Measurements from ENCODE around the gene SIGLECL1.

Gene SIGLECL1

DNA sequence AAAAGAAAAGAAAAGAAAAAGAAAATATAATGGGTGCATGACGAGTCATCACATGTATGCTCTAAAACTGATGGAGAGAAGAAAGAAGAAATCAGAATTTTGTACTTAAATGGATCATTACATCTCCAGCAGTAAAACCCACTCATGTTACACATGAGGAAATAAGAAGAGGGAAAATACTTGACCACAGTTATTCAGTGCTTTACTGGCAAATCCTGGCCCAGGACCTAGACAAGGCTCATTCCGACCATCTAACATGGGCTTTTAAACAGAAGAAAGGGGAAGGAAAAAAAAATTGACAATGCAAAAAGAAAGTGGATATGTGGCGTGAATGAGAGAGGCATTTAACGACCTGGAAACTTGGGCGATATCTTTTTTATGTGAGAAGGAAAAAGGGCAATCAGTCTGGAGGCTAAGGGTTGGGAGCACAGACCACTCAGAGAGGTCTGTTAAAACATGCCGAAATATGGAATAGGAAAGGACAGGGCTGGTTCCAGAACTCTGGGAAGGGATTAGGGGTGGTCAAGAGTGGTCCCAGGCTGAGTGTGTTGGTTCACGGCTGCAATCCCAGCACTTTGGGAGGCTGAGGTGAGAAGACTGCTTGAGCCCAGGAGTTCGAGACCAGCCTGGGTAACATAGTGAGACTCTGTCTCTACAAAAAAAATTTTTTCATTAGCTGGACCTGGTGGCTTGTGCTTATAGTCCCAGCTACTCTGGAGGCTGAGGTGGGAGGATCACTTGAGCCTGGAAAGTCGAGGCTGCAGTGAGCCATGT is 1.6 kb downstream of the SIGLECL1 start:
- no peak for DNase-seq (ENCODE audit: low spot score)

DNA sequence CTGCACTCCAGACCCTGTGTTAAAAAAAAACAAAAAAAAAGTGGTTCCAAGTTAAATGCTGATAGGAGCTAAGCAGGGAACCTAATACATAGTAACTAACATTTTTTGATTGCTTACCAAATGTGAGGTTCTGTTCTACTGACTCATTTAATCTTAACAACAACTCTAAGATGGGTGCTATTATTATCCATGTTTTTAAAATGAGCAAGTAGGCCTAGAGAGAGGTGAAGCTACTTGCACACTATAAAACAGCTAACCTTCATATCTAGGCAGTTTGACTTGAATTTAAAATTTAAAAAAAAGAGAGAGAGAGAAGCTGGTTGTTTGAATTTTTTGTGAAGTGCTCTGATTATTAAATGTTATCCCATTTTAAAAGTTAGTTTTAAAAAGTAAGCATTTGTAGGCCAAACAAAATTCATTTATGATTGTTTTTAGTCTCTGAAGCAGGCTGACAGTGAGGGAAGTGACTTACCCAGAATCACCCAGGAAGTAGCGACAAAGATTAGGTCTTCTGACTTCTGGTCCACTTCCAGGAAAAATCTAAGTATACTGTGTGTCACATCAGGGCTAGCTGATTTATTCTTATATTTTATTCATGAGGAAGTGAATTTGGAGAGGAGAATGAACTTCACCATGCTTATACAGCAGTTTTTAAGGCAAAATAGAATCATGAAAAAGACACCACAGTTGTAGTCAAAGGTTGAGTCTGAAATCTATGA is 2.4 kb downstream of the SIGLECL1 start:
- no peak for DNase-seq (ENCODE audit: low spot score)

DNA sequence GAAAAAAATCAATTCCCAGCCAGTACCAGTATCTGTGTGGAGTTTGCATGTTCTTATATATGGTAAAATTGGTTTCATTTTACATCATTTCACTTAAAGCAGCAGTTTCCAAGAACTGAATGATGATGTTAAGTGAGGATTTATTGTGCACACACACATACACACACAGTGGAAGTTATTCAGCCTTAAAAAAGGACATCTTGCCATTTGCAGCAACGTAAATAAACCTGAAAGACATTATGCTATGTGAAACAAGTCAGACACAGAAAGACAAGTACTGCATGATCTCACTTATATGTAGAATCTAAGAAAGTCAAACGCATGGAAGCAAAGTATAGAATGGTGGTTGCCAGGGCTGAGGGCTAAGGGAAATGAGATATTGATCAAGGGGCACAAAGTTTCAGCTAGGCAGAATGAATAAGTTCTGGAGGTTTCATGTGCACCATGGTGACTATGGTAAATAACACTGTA is 5.3 kb downstream of the SIGLECL1 start:
- DNase-seq (ENCODE audit: low spot score), result no peak

DNA sequence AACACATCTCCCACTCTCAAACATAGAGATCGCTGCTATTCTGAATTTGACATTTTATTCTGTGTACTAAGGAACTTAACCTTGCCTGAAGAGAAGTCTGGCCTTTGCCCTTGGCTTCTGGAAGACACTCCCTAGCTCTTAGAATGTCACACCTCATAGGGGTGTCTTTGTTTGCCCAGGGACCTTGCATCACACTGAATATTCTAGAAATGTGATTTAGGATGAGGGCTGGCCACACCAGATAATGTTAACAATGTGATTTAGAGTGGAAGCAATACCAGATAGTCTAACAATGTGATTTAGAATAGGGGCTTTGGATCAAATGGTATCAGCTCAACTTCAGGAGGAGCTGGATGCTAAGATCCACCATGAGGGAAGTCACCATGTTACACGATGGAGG is 6.6 kb downstream of the SIGLECL1 start:
- no peak for DNase-seq (ENCODE audit: low spot score)

DNA sequence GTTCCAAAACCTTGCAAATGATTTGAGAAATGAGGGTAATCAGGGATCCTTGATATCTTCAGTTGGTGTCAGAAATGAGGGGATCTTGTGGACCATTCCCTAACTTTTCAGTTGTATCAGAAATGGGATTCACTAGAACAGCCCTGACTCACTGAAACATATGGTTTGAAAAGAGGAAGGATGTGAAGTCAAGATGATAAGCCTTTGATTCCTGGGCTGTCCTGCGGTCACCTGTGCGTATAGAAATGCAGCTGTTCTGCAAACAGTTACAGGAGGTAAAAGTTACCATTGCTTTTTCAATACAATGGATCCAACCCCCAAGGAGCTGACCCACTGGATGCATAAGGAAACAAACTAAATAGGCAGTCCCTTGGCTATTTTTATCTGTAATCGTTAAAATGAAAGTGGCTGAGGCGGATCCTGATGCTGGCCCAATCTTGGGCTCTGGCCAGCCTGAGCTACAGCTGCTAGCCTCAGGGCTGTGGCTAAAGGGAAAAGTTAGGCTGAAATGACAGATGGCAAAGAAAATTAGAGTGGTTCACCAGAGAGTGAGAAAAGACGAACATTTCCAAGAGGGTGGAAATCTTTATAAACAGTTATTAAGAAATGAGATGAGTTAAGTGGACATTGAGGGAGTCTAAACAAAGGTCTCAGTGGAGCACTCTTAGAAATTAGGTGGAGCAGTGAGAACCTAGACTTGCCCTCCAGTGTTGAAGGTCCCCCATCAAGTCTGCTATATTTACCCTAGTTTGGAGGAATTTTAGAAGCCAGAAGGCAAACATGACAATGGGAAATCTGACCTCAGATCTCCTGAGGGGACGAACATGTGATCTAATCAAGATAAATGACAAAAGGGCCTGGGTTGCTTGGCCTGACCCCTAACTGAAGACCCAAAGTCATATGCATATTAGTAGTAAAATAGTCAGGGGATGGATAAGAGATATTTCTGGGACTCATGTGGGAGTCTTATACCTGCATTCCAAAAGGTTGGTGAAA is 7.6 kb downstream of the SIGLECL1 start:
- no peak for DNase-seq (ENCODE audit: low spot score)

DNA sequence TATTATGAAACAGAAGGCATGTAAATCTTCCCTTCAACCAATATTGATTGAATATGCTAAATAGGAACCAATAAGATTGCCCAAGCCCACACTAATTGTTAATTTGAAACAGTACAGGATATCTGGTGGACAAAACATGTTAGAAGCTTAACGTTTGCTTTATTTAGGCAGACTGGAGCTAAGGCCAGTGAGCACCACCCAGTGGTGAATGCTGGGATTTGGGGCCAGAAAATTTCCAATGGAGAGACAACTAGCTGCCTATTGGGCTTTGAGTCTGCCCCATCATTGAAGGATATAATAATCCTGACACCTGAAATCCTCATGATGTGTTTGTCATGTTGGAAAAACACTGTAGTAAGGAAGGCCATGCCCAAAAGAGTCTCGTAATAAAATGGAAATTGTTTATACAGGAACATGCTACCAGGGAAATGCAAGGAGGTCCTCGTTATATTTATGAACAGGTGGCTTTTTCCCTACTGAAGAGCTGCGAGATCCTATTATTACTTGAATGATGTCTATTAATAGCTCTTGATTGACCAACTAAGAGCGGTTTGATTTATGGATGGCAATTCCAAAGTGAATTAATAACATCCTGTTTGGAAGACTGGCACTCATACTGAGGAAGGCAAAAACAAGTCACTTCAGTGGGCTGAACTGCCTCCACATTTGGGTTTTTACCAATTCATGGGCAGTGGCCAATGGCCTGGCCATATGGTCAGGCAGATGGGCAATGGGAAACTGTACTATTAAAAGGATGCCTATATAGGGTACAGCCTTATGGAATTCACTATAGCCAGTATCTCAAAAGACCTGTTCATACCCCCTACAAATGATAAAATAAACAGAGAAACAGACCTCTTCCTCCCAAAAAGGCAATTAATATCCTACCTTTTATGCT is 8.7 kb downstream of the SIGLECL1 start:
- DNase-seq (ENCODE audit: low spot score), result peak; percentile 9

DNA sequence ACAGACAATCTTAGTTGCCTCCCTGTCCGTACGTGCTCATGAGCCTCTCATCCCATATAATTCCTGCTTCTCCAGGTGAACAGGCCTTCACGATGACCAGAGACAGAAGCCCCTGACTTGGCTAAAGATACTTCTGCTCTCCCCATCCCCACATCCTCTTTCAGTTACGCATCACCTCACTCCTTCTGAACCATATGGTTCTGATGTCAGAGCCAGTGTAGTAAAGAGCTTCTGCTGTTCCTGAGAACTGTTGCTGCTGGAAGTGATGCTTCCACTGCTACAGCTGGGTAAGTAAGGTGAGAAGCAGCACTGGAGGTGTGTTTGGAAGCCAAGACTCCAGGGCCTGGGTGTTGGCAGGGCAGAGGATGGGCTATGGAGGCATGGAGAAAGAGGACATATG is 12.9 kb downstream of the SIGLECL1 start:
- no peak for DNase-seq (ENCODE audit: low spot score)

DNA sequence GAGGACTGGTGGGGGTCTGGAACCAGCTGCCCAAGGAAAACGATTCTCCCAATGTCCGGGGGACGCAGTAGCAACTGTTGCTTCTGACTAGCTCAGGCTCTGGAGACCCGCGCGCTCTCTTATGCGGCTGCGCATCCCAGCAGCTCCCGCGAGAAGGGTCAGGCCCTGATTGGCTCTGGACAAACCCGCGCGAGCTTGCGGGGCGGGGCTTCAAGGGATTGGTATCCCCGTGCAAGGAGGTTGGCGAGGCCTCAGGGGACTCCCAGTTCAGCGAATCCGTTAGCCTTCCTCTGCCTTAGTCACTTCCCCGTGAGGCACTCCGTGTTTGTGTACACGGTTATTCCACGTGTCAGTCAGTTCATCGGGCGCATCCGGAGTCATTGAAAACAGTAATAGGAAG is 20.2 kb downstream of the SIGLECL1 start:
- DNase-seq (ENCODE audit: low spot score), result no peak

DNA sequence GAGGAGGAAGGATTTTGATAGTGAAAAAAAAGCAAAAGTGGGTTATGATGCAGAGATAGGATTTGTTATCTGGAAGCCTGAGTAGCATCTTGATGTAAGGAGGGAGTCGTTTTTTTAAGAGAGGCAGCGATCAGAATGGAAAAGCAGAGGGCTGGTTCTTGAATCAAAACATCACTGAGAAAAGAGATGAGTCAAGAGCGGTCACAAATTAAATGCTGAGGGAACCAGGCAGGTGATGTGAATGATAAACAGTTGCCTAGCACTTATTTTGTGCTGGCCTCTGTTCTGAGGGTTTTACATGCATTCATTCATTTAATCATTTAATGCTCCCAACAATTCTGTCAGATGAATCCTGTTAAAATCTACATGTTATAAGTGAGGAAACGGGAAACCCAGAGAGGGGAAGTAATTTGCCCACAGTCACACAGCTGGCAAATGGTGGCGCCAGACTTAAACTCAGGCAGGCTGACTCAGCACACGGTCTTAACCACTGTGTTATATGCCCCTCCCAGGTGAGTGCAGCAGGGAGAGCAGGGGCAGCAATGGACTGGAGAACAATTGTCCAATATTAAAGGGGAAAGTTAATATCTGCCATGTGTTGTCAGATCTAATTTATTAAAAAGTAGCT is 21.4 kb downstream of the SIGLECL1 start:
- no peak for DNase-seq (ENCODE audit: low spot score)

DNA sequence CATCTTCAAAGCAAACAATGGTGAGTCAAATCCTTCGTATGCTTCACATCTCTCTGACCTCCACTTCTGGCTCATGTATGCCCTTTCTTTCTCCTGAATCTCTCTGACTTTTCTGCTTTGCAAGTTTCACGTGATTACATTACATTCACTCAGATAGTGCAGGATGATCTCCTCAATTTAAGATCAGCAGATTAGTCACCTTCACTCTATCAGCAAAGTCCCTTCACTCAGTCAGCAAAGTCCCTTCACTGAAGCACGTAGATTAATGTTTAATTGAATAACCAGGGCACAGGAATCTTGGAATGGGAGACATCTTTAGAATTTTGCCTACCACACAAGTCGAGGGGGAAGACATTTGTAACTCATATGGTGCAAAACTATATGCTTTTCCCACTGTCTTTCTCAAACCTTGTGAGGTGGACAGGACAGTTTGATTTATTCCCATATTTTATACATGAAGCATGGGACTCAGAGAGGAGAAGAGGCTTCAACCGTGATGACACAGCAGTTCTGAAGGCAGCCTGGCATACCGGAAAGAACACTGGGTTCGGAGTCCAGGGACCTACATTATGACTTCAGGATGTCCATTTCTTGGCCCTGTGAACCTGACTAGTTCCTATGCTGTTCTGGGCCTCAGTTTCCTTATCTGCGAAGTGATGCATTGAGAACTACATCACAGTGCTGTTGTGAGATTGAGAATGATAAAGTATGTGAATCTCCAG is 23.3 kb downstream of the SIGLECL1 start:
- DNase-seq (ENCODE audit: low spot score), result no peak

DNA sequence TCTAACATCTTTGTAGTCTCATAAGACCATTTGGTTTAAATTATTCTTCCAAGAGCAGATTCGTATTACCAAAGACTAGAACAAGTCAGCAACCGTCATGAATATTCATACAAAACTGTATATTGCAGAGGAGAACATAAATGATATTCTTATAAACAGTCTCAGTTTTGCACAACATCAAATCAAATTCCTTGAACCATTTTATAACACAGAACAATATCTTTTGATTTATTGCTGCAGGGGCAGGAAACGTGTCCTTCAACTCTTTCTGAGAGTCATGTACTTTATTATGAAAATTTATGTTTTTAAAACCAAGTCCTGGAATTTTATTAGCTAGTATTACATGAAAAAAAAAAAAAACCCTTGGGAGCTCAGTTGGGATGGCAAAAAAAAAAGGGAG is 26.2 kb downstream of the SIGLECL1 start:
- DNase-seq (ENCODE audit: low spot score), result no peak

DNA sequence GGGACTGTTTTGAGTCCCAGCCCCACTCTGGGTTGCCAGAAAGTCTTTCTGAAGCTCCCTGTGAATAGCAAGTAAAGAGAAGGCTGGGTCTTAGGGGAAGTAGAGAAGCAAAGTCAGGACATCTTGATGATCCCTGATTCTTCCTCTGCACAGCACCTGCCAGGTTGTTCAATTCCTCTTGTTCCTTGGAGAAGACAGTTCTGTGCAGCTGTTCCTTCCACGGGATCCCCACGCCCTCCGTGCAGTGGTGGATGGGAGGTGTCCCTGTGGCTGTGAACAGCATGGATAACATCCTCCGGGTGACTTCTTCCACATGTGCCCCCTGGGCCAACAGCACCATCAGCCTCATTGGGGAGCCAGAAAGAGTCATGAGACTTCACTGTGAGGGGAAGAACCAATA is 31.5 kb downstream of the SIGLECL1 start:
- DNase-seq (ENCODE audit: low spot score), result no peak

DNA sequence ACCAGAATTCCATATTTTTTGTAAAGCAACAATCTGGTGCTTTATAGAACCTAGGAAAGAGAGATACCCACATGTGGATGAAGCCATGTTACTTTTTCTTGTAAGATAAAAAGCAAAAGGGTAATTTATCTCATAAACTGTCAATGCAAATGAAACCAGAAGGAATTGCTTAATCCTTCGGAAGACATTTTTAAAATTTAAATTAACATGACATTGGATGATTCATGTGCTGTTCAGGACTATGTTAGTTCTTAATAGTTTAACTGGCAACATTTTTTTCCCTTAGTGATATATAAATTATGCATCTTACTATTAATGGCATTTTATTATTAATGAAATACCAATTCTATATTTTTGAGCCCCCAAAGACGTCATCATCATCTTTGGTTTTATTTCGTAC is 34.8 kb downstream of the SIGLECL1 start:
- DNase-seq (ENCODE audit: low spot score), result no peak

DNA sequence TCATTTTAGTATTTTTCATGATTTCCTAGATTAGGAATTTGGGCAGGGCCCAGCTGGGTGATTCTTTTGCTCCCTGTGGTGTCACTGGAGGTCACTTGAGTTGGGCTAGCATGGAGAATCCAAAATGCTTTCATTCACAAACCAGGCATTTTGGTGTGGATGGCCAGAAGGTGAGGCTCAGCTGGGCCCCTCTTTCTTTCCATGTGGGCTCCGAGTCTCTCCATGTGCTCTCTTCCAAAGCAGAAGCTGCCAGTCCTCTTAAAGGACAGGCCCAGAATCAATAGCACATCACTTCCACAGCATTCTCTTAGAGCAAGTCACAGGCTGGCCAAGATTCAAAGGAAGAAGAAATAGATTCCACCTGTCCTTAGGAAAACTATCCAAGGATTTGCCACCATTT is 38.8 kb downstream of the SIGLECL1 start:
- DNase-seq (ENCODE audit: low spot score), result no peak

DNA sequence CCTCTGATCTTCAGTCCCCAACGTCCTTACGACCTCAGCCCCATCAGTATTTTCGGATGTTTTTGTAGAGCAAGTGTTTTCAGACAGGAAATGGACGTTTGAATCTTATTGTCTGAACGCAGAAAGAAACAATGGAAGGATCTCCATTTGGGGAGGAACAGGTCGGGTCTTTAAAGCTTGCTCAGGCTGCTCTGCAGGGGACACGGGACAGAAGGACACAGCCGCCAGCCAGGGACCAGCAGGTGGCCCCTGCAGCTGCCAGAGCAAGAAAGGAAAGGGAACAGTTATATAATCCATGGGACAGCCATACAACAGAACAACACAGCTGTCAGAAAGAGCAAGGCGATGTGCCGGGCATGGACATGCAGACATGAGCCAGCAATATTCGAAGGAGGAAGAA is 42.1 kb downstream of the SIGLECL1 start:
- DNase-seq (ENCODE audit: low spot score), result no peak

DNA sequence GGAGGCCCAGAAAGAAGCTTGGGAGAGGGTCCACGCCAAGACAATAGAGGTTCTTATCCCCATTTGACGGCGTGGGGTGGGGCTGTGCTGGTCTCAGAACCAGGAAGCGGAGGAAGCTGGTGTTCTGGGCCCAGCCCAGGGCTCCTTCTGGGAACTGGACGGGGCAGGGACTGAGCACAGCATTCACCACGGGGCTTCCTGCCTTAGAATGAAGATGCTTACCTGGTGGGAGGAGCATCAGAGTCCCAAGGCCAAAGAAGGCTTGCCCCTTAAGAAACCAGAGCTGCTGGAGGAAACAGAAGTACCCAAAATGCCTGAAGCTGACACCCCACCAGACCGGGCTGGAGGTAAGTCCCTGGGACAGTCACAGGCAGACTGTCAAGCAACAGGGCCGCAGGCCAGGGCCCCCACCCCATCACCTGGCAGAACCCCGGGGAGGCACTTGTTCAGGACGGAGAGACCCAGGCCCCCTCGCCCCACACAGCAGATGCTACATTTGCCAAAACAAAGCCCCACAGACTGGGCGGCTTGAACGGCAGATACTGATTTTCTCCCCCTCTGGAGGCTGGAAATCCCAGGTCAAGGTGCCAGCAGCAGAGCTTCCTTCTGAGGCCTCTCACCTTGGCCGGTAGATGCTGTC is 42.8 kb downstream of the SIGLECL1 start:
- no peak for DNase-seq (ENCODE audit: low spot score)

DNA sequence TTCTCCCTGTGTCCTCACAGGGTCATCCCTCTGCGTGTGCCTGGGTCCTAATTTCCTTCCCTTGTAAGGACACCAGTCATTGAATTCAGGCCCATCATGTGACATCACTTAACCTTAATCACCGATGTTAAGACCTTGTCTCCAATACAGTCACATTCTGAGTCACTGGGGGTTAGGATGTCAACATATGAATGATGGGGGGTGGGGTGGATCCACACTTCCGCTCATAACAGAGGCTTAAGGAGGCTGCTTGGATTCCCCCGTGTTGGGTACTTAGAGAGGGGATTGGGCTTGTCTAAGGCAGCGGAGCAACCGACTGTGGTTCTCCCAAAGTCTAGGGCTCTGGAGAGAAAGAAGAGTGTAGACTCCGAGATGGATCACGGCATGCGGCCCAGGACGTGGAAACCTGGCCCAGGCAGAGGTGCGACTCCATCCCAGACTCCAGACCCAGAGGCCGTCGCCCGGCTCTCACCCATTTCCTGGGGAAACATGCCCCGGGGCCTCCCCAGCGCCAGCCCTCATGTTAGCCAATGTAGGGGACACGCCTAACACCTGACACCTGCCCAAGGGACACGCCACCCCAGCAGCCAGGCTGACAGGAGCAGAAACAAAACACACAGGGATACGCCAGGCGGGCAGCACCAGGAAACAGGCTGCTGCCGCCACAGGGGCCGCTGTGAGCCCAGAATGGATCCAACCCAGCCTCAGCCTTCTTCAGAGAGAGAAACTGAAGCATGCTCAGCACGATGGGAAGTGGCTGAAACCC is 43.5 kb downstream of the SIGLECL1 start:
- no peak for DNase-seq (ENCODE audit: low spot score)

DNA sequence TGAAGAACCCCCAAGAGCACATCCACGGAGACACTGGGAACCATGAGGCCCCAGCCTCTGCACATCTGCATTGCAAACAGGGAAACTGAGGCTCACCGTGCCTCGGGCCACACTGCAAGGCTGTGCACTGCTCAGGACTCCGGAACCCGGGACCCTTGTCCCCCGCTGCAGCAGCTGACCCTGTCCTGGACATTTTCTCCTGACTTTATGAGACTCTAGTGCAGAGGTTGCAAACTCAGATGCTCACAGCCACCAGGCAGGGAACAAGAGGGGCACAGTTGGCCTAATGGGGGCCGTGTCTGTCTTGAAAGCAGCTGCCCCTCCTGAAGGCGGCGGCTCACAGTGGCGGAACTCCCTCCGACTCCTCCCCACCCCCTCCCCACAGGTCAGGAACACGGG is 44.1 kb downstream of the SIGLECL1 start:
- DNase-seq (ENCODE audit: low spot score), result no peak
